ENCODE data around the gene CRHBP. TPM values are rescaled to one million over a fixed set of nuclear protein-coding genes. Genes with fewer than 3 reads are reported as not detected.
A peak's percentile ranks its signal among the peaks of the same experiment; 100 is the strongest.
"Not testable (repeated sequence)": the region's sequence is repeated elsewhere in the genome, so short reads cannot be mapped to it uniquely, and the experiment has no call there.

Gene CRHBP
- polyA plus RNA-seq, 3 donors from 2014 or later = not detected

GRCh38 chr5:76943006-76943405, 9.8 kb upstream of the CRHBP start:
- no peak for DNase-seq
- no peak overlapping the region for H3K27ac Mint-ChIP-seq
- no peak overlapping the region for H3K4me3 Mint-ChIP-seq
- no peaks in the 10 kb centered on the region for H3K36me3 Mint-ChIP-seq
- H3K4me1 Mint-ChIP-seq = no peaks in the 10 kb centered on the region
- H3K9me3 Mint-ChIP-seq = no peaks in the 10 kb centered on the region
- peaks cover 3 to 6% (median 5%) of the 10 kb centered on the region in 3 donors for H3K27me3 Mint-ChIP-seq (ENCODE audit: low read depth in 3 of 3)

GRCh38 chr5:76944638-76945037, 8.2 kb upstream of the CRHBP start:
- Mint-ChIP-seq H3K36me3 (no peaks in the 10 kb centered on the region), H3K4me1 (no peaks in the 10 kb centered on the region), H3K27me3 (ENCODE audit: low read depth in 3 of 3) (peaks cover 4 to 6% (median 5%) of the 10 kb centered on the region in 3 donors), H3K9me3 (no peaks in the 10 kb centered on the region), H3K4me3 (no peak overlapping the region), H3K27ac (no peak overlapping the region)
- no peak for DNase-seq

- H3K4me3 Mint-ChIP-seq; DNase-seq; H3K27me3 Mint-ChIP-seq (ENCODE audit: low read depth in 3 of 3); H3K9me3 Mint-ChIP-seq; H3K36me3 Mint-ChIP-seq; H3K27ac Mint-ChIP-seq; H3K4me1 Mint-ChIP-seq: not testable (repeated sequence)
These were observed 7.6 kb upstream of the CRHBP start for GRCh38 chr5:76945238-76945637.

- Mint-ChIP-seq H3K27me3 (ENCODE audit: low read depth in 3 of 3) (peaks cover 4 to 6% (median 5%) of the 10 kb centered on the region in 3 donors), H3K27ac (no peak overlapping the region), H3K9me3 (no peaks in the 10 kb centered on the region), H3K4me3 (no peak overlapping the region), H3K4me1 (no peaks in the 10 kb centered on the region), H3K36me3 (no peaks in the 10 kb centered on the region)
- DNase-seq = no peak
These were observed 6.8 kb upstream of the CRHBP start for GRCh38 chr5:76946090-76946489.

GRCh38 chr5:76947082-76947503, 5.8 kb upstream of the CRHBP start:
- no peaks in the 10 kb centered on the region for H3K4me1 Mint-ChIP-seq
- DNase-seq = no peak
- H3K27ac Mint-ChIP-seq = no peak overlapping the region
- H3K36me3 Mint-ChIP-seq = no peaks in the 10 kb centered on the region
- H3K27me3 Mint-ChIP-seq (ENCODE audit: low read depth in 3 of 3) = peaks cover 4 to 6% (median 5%) of the 10 kb centered on the region in 3 donors
- no peaks in the 10 kb centered on the region for H3K9me3 Mint-ChIP-seq
- H3K4me3 Mint-ChIP-seq = no peak overlapping the region

GRCh38 chr5:76953551-76954382, 922 bp downstream of the CRHBP start:
- H3K4me3 Mint-ChIP-seq = no peak overlapping the region
- peaks cover 0 to 15% (median 11%) of the 10 kb centered on the region in 3 donors for H3K27me3 Mint-ChIP-seq (ENCODE audit: low read depth in 3 of 3)
- no peak for DNase-seq
- no peaks in the 10 kb centered on the region for H3K4me1 Mint-ChIP-seq
- no peaks in the 10 kb centered on the region for H3K9me3 Mint-ChIP-seq
- H3K36me3 Mint-ChIP-seq = no peaks in the 10 kb centered on the region
- no peak overlapping the region for H3K27ac Mint-ChIP-seq

GRCh38 chr5:76954383-76954763, 1.5 kb downstream of the CRHBP start:
- no peak overlapping the region for H3K27ac Mint-ChIP-seq
- H3K4me3 Mint-ChIP-seq = no peak overlapping the region
- no peaks in the 10 kb centered on the region for H3K36me3 Mint-ChIP-seq
- H3K9me3 Mint-ChIP-seq = no peaks in the 10 kb centered on the region
- no peak for DNase-seq
- peaks cover 0 to 18% (median 11%) of the 10 kb centered on the region in 3 donors for H3K27me3 Mint-ChIP-seq (ENCODE audit: low read depth in 3 of 3)
- H3K4me1 Mint-ChIP-seq = peaks cover 0 to under 1% of the 10 kb centered on the region in 2 donors

GRCh38 chr5:76956033-76956432, 3.2 kb downstream of the CRHBP start:
- Mint-ChIP-seq H3K27me3 (ENCODE audit: low read depth in 3 of 3) (peaks cover 0 to 18% (median 18%) of the 10 kb centered on the region in 3 donors), H3K36me3 (no peaks in the 10 kb centered on the region), H3K4me3 (no peak overlapping the region), H3K4me1 (peaks cover 5 to 12% of the 10 kb centered on the region in 2 donors), H3K27ac (no peak overlapping the region), H3K9me3 (no peaks in the 10 kb centered on the region)
- no peak for DNase-seq

GRCh38 chr5:76958991-76959767, 6.3 kb downstream of the CRHBP start:
- no peak for DNase-seq
- Mint-ChIP-seq H3K36me3 (no peaks in the 10 kb centered on the region), H3K4me3 (no peak overlapping the region), H3K27me3 (ENCODE audit: low read depth in 3 of 3) (peaks cover 5 to 11% (median 10%) of the 10 kb centered on the region in 3 donors), H3K4me1 (peaks cover 5 to 12% of the 10 kb centered on the region in 2 donors), H3K27ac (no peak overlapping the region), H3K9me3 (no peaks in the 10 kb centered on the region)

- peak in 2 of 3 donors; percentile 3 to 6 for DNase-seq
- Mint-ChIP-seq H3K9me3 (no peaks in the 10 kb centered on the region), H3K4me3 (peak overlapping the region in 1 of 5 donors; percentile 6), H3K4me1 (peaks cover 5 to 12% of the 10 kb centered on the region in 2 donors), H3K27ac (peak overlapping the region in 1 of 6 donors; percentile 0), H3K36me3 (no peaks in the 10 kb centered on the region), H3K27me3 (ENCODE audit: low read depth in 3 of 3) (peaks cover 9 to 11% (median 9%) of the 10 kb centered on the region in 3 donors)
These were observed 7.3 kb downstream of the CRHBP start for GRCh38 chr5:76960004-76960625.

GRCh38 chr5:76964060-76964459, 11.2 kb downstream of the CRHBP start:
- Mint-ChIP-seq H3K4me3 (no peak overlapping the region), H3K4me1 (peaks cover 5 to 12% of the 10 kb centered on the region in 2 donors), H3K27me3 (ENCODE audit: low read depth in 3 of 3) (peaks cover 2 to 12% (median 6%) of the 10 kb centered on the region in 3 donors), H3K27ac (no peak overlapping the region), H3K9me3 (no peaks in the 10 kb centered on the region), H3K36me3 (no peaks in the 10 kb centered on the region)
- DNase-seq = no peak

- peaks cover 0 to 4% (median 2%) of the 10 kb centered on the region in 3 donors for H3K27me3 Mint-ChIP-seq (ENCODE audit: low read depth in 3 of 3)
- no peak for DNase-seq
- H3K27ac Mint-ChIP-seq = no peak overlapping the region
- H3K36me3 Mint-ChIP-seq = no peaks in the 10 kb centered on the region
- H3K4me3 Mint-ChIP-seq = no peak overlapping the region
- H3K4me1 Mint-ChIP-seq = no peaks in the 10 kb centered on the region
- H3K9me3 Mint-ChIP-seq = no peaks in the 10 kb centered on the region
These were observed 18.7 kb downstream of the CRHBP start for GRCh38 chr5:76971511-76971910.

- Mint-ChIP-seq H3K36me3 (no peaks in the 10 kb centered on the region), H3K4me1 (no peaks in the 10 kb centered on the region), H3K27ac (no peak overlapping the region), H3K9me3 (no peaks in the 10 kb centered on the region), H3K27me3 (ENCODE audit: low read depth in 3 of 3) (peaks cover 0 to 2% (median 1%) of the 10 kb centered on the region in 3 donors), H3K4me3 (no peak overlapping the region)
- no peak for DNase-seq
These were observed 19.8 kb downstream of the CRHBP start for GRCh38 chr5:76972689-76973088.

- no peak for DNase-seq
- H3K27ac Mint-ChIP-seq = no peak overlapping the region
- no peaks in the 10 kb centered on the region for H3K9me3 Mint-ChIP-seq
- H3K27me3 Mint-ChIP-seq (ENCODE audit: low read depth in 3 of 3) = peaks cover 0 to 5% (median 2%) of the 10 kb centered on the region in 3 donors
- H3K4me3 Mint-ChIP-seq = no peak overlapping the region
- H3K36me3 Mint-ChIP-seq = no peaks in the 10 kb centered on the region
- H3K4me1 Mint-ChIP-seq = no peaks in the 10 kb centered on the region
These were observed 21.9 kb downstream of the CRHBP start for GRCh38 chr5:76974785-76975184.
